ENCODE data around the gene ADAMTS13.

DNA sequence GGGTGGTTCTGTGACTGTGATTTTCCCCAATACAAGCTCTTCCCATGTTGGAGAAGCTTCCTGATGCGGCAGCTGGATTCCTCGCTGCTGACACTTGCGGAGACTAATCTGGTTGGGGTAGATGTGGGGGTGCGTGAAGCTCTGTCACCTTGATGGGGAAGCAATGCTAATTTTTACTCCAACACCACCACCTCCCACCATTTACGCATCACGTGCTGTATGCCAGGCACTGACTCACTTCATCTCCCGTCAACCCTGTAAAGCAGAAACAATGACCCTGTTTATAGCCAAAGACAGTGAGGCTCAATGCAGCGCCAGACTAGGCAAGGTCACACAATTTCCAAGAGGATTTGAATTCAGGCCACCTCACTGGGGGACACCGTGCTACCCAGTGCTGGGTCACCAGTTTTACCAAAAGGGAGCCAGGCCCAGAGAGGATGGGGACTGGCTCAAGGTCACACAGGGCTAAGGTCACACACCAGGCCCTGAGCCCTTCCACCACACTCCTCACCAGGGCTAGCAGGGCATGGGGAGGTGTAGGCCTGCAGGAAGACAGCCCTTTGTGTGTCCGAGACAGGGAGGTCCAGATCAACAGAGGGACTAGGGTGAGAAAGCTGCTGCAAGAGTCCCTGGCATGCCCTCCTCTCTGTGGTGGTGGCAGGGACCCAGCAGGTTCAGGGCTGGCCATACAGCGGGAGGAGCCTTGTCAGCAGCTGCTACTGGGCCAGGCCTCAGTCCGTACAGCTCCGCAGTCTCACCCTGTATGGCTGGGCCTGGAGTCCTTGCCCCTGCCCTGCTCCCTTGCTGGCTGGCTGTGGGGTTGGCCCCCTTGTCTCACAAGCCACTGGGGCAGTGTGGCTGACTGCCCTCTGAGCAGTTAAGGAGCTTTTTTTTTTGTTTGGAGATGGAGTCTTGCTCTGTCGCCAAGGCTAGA, 42.7 kb upstream of the ADAMTS13 start:
- TF ChIP-seq, protein P1, sequence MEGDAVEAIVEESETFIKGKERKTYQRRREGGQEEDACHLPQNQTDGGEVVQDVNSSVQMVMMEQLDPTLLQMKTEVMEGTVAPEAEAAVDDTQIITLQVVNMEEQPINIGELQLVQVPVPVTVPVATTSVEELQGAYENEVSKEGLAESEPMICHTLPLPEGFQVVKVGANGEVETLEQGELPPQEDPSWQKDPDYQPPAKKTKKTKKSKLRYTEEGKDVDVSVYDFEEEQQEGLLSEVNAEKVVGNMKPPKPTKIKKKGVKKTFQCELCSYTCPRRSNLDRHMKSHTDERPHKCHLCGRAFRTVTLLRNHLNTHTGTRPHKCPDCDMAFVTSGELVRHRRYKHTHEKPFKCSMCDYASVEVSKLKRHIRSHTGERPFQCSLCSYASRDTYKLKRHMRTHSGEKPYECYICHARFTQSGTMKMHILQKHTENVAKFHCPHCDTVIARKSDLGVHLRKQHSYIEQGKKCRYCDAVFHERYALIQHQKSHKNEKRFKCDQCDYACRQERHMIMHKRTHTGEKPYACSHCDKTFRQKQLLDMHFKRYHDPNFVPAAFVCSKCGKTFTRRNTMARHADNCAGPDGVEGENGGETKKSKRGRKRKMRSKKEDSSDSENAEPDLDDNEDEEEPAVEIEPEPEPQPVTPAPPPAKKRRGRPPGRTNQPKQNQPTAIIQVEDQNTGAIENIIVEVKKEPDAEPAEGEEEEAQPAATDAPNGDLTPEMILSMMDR (conservative IDR thresholded peaks at IDR 0.05 in 1 of 2, IDR thresholded peaks at IDR 0.05 in 1 of 2; ENCODE audit: extremely low read depth in 1 of 2, insufficient read depth in 1 of 2, low read depth in 1 of 2, low read length in 2 of 2) = no peak
- TF ChIP-seq EZH2 (IDR thresholded peaks at IDR 0.05; ENCODE audit: borderline replicate concordance, low read length) = no peak
